Measurements from ENCODE around the gene BCAS3.
"Not testable (repeated sequence)": the region's sequence is repeated elsewhere in the genome, so short reads cannot be mapped to it uniquely, and the experiment has no call there.

BCAS3 gene

DNA sequence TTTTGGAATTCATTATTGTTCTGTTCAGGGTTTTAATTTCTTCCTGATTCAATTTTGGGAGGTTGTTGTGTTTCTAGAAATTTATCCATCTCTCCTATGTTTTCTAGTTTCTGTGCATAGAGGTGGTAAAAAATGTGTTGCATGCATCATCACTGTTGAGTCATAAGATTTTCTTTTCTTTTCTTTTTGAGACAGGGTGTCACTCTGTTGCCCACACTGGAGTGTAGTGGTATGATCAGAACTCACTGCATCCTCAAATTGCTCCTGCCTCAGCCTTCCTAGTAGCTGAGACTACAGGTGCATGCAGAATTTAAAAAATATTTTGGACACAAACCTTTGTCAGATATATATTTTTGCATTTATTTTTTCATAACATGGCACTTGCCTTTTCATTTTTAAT is 184.8 kb downstream of the BCAS3 start:
- Histone ChIP-seq H3K27me3 (ENCODE audit: control insufficient read depth in 1 of 2, insufficient read depth in 2 of 2, low read length in 2 of 2) (no peaks in the 10 kb centered on the region), H3K9ac (ENCODE audit: low read length in 2 of 2) (no peak overlapping the region), H3K4me1 (ENCODE audit: control insufficient read depth, insufficient read depth, low read length) (no peaks in the 10 kb centered on the region), H3K27ac (ENCODE audit: low read length) (no peak overlapping the region), H3K4me3 (ENCODE audit: low read length in 2 of 2) (no peak overlapping the region), H3K9me3 (ENCODE audit: control insufficient read depth in 2 of 2, low read length in 2 of 2) (no peaks in the 10 kb centered on the region), H3K36me3 (ENCODE audit: control insufficient read depth in 2 of 2, insufficient read depth in 2 of 2, low read length in 2 of 2) (no peaks in the 10 kb centered on the region)

GRCh38 chr17:60863892-60864707 is 186.4 kb downstream of the BCAS3 start:
- Histone ChIP-seq H3K9me3 (ENCODE audit: control insufficient read depth in 2 of 2, low read length in 2 of 2) (no peaks in the 10 kb centered on the region), H3K4me3 (ENCODE audit: low read length in 2 of 2) (no peak overlapping the region), H3K9ac (ENCODE audit: low read length in 2 of 2) (no peak overlapping the region), H3K36me3 (ENCODE audit: control insufficient read depth in 2 of 2, insufficient read depth in 2 of 2, low read length in 2 of 2) (no peaks in the 10 kb centered on the region), H3K27me3 (ENCODE audit: control insufficient read depth in 1 of 2, insufficient read depth in 2 of 2, low read length in 2 of 2) (no peaks in the 10 kb centered on the region), H3K4me1 (ENCODE audit: control insufficient read depth, insufficient read depth, low read length) (no peaks in the 10 kb centered on the region), H3K27ac (ENCODE audit: low read length) (no peak overlapping the region)

- H3K9ac ChIP-seq (ENCODE audit: low read length in 2 of 2) = no peak overlapping the region
- H3K4me3 ChIP-seq (ENCODE audit: low read length in 2 of 2) = no peak overlapping the region
- H3K36me3 ChIP-seq (ENCODE audit: control insufficient read depth in 2 of 2, insufficient read depth in 2 of 2, low read length in 2 of 2) = no peaks in the 10 kb centered on the region
- H3K9me3 ChIP-seq (ENCODE audit: control insufficient read depth in 2 of 2, low read length in 2 of 2) = no peaks in the 10 kb centered on the region
- H3K4me1 ChIP-seq (ENCODE audit: control insufficient read depth, insufficient read depth, low read length) = no peaks in the 10 kb centered on the region
- no peaks in the 10 kb centered on the region for H3K27me3 ChIP-seq (ENCODE audit: control insufficient read depth in 1 of 2, insufficient read depth in 2 of 2, low read length in 2 of 2)
- H3K27ac ChIP-seq (ENCODE audit: low read length) = no peak overlapping the region
Measured at GRCh38 chr17:60864708-60865005, 187.0 kb downstream of the BCAS3 start.

- H3K27me3 ChIP-seq (ENCODE audit: control insufficient read depth in 1 of 2, insufficient read depth in 2 of 2, low read length in 2 of 2) = no peaks in the 10 kb centered on the region
- H3K9ac ChIP-seq (ENCODE audit: low read length in 2 of 2) = no peak overlapping the region
- no peak overlapping the region for H3K27ac ChIP-seq (ENCODE audit: low read length)
- no peaks in the 10 kb centered on the region for H3K9me3 ChIP-seq (ENCODE audit: control insufficient read depth in 2 of 2, low read length in 2 of 2)
- H3K36me3 ChIP-seq (ENCODE audit: control insufficient read depth in 2 of 2, insufficient read depth in 2 of 2, low read length in 2 of 2) = no peaks in the 10 kb centered on the region
- no peaks in the 10 kb centered on the region for H3K4me1 ChIP-seq (ENCODE audit: control insufficient read depth, insufficient read depth, low read length)
- no peak overlapping the region for H3K4me3 ChIP-seq (ENCODE audit: low read length in 2 of 2)
Measured at GRCh38 chr17:60874772-60875171, 197.1 kb downstream of the BCAS3 start.

DNA sequence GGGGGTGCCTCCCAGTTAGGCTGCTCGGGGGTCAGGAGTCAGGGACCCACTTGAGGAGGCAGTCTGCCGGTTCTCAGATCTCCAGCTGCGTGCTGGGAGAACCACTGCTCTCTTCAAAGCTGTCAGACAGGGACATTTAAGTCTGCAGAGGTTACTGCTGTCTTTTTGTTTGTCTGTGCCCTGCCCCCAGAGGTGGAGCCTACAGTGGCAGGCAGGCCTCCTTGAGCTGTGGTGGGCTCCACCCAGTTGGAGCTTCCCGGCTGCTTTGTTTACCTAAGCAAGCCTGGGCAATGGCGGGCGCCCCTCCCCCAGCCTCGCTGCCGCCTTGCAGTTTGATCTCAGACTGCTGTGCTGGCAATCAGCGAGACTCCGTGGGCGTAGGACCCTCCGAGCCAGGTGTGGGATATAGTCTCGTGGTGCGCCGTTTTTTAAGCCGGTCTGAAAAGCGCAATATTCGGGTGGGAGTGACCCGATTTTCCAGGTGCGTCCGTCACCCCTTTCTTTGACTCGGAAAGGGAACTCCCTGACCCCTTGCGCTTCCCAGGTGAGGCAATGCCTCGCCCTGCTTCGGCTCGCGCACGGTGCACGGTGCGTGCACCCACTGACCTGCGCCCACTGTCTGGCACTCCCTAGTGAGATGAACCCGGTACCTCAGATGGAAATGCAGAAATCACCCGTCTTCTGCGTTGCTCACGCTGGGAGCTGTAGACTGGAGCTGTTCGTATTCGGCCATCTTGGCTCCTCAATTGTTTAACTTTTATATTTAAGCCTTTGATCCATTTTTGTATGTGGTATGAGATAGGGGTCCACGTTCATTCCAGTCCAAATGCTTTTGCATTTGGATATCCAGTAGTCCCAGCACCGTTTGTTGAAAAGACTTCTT is 209.3 kb downstream of the BCAS3 start:
- H3K4me1 ChIP-seq (ENCODE audit: control insufficient read depth, insufficient read depth, low read length); H3K4me3 ChIP-seq (ENCODE audit: low read length in 2 of 2): not testable (repeated sequence)

DNA sequence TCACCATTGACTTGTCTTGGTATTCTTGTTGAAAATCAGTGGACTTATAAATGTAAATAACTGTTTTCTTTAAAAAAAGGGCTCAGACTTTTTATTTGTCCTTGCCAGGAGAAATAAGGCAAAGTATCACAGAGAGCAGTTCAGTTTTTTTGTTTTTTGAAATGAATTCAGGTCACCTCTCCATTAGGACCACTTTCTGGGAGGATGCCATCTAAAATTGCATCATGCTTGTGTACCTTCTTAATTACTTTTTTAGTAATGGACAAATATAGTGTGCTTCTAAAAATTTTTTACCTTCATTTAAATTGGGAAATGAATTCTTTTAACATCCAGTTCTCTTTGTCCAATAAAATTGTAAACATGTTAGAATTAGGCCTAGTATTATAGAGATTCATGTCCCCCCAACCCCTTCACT is 210.0 kb downstream of the BCAS3 start:
- Histone ChIP-seq H3K27ac (ENCODE audit: low read length) (no peak overlapping the region), H3K27me3 (ENCODE audit: control insufficient read depth in 1 of 2, insufficient read depth in 2 of 2, low read length in 2 of 2) (no peaks in the 10 kb centered on the region), H3K4me1 (ENCODE audit: control insufficient read depth, insufficient read depth, low read length) (no peaks in the 10 kb centered on the region), H3K36me3 (ENCODE audit: control insufficient read depth in 2 of 2, insufficient read depth in 2 of 2, low read length in 2 of 2) (no peaks in the 10 kb centered on the region), H3K4me3 (ENCODE audit: low read length in 2 of 2) (no peak overlapping the region), H3K9me3 (ENCODE audit: control insufficient read depth in 2 of 2, low read length in 2 of 2) (no peaks in the 10 kb centered on the region), H3K9ac (ENCODE audit: low read length in 2 of 2) (no peak overlapping the region)

More for the DNA sequence above, 209.3 kb downstream of the BCAS3 start:
- H3K27me3 ChIP-seq (ENCODE audit: control insufficient read depth in 1 of 2, insufficient read depth in 2 of 2, low read length in 2 of 2); H3K9me3 ChIP-seq (ENCODE audit: control insufficient read depth in 2 of 2, low read length in 2 of 2); H3K36me3 ChIP-seq (ENCODE audit: control insufficient read depth in 2 of 2, insufficient read depth in 2 of 2, low read length in 2 of 2); H3K27ac ChIP-seq (ENCODE audit: low read length); H3K9ac ChIP-seq (ENCODE audit: low read length in 2 of 2): not testable (repeated sequence)

DNA sequence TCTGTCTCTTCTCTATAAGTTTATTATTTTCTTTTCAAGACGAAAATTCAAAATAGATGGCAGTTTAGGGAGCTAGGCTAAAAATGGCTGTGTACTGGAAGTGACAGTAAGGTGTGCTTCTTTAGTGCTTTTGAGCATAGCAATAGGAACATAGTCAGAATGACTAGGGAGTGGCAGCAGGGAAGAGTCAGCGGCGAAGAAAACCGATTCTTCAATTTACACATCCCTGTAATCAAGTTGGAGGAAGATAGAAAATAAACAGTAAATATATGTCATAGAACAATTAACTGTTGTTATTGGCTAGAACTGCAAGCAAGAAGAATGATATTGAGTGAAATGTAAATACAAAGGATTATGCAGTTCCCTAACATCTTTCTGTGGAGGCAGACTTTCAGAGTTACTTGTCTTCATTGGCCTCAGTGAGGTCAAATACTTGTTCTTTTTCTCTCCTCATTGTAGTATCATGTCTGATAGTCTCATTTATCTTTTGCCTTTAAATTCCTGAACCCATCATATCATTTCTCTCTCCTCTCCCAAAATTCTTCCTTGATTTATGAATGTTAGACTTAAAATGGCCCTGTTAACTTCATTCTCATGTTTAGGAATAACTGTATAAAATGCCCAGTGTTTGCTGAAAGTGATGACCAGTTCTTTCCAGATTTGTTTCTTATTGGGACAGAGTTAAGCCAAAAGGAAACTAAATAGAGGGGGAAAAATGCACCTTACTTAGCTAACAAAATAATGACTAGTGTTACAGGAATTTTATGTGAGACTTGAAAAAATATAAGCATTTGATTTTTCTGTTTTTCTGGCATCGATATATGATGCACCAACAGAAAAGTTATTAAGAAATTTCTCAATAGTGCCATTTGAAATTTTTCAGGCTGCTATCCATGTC is 211.4 kb downstream of the BCAS3 start:
- no peaks in the 10 kb centered on the region for H3K4me1 ChIP-seq (ENCODE audit: control insufficient read depth, insufficient read depth, low read length)
- H3K36me3 ChIP-seq (ENCODE audit: control insufficient read depth in 2 of 2, insufficient read depth in 2 of 2, low read length in 2 of 2) = no peaks in the 10 kb centered on the region
- H3K9ac ChIP-seq (ENCODE audit: low read length in 2 of 2) = no peak overlapping the region
- no peak overlapping the region for H3K4me3 ChIP-seq (ENCODE audit: low read length in 2 of 2)
- H3K27ac ChIP-seq (ENCODE audit: low read length) = no peak overlapping the region
- H3K9me3 ChIP-seq (ENCODE audit: control insufficient read depth in 2 of 2, low read length in 2 of 2) = peaks cover 0 to 4% of the 10 kb centered on the region in 2 donors
- no peaks in the 10 kb centered on the region for H3K27me3 ChIP-seq (ENCODE audit: control insufficient read depth in 1 of 2, insufficient read depth in 2 of 2, low read length in 2 of 2)

DNA sequence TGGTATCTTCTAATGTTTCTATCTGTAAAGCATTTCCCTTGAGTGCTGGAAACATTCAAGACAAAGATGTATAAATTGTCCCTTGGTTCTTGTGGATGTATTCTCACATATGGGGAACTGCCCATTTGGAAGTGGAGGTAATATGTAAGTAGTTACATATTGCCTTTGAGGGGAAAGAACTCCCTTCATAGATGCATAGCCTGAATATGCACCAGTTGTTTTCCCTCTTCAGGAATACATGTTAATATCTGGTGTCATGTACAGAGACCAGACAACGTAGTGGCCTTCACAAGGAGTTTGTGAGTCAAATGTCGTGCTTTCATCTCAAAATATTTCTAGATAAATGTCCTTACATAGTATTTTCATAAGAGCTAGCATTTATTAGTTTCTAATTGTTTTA is 213.5 kb downstream of the BCAS3 start:
- Histone ChIP-seq H3K9ac (ENCODE audit: low read length in 2 of 2) (no peak overlapping the region), H3K9me3 (ENCODE audit: control insufficient read depth in 2 of 2, low read length in 2 of 2) (peaks cover 0 to 4% of the 10 kb centered on the region in 2 donors), H3K4me3 (ENCODE audit: low read length in 2 of 2) (no peak overlapping the region), H3K27ac (ENCODE audit: low read length) (no peak overlapping the region), H3K4me1 (ENCODE audit: control insufficient read depth, insufficient read depth, low read length) (no peaks in the 10 kb centered on the region), H3K36me3 (ENCODE audit: control insufficient read depth in 2 of 2, insufficient read depth in 2 of 2, low read length in 2 of 2) (no peaks in the 10 kb centered on the region), H3K27me3 (ENCODE audit: control insufficient read depth in 1 of 2, insufficient read depth in 2 of 2, low read length in 2 of 2) (no peaks in the 10 kb centered on the region)

GRCh38 chr17:60893475-60893874 is 215.8 kb downstream of the BCAS3 start:
- Histone ChIP-seq H3K9ac (ENCODE audit: low read length in 2 of 2) (no peak overlapping the region), H3K9me3 (ENCODE audit: control insufficient read depth in 2 of 2, low read length in 2 of 2) (peaks cover 0 to 4% of the 10 kb centered on the region in 2 donors), H3K36me3 (ENCODE audit: control insufficient read depth in 2 of 2, insufficient read depth in 2 of 2, low read length in 2 of 2) (no peaks in the 10 kb centered on the region), H3K4me1 (ENCODE audit: control insufficient read depth, insufficient read depth, low read length) (no peaks in the 10 kb centered on the region), H3K4me3 (ENCODE audit: low read length in 2 of 2) (no peak overlapping the region), H3K27ac (ENCODE audit: low read length) (no peak overlapping the region), H3K27me3 (ENCODE audit: control insufficient read depth in 1 of 2, insufficient read depth in 2 of 2, low read length in 2 of 2) (no peaks in the 10 kb centered on the region)

DNA sequence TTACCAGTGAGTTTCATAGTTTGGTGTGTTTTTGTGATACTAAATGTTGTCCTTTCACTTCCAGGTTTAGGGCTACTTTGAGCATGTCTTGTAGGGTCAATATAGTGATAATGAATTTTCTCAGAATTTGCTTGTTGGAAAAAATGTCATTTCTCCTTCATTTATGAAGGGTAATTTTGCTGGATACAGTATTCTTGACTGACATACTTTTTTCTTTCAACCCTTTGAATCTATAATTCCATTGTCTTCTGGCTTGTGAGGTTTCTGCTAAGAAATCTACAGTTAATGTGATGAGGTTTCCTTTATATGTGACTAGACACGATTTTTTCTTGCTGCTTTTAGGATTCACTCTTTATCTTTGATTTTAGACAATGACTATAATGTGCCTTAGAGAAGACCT is 219.3 kb downstream of the BCAS3 start:
- H3K27ac ChIP-seq (ENCODE audit: low read length) = no peak overlapping the region
- no peak overlapping the region for H3K9ac ChIP-seq (ENCODE audit: low read length in 2 of 2)
- H3K9me3 ChIP-seq (ENCODE audit: control insufficient read depth in 2 of 2, low read length in 2 of 2) = peaks cover 0 to 4% of the 10 kb centered on the region in 2 donors
- no peaks in the 10 kb centered on the region for H3K4me1 ChIP-seq (ENCODE audit: control insufficient read depth, insufficient read depth, low read length)
- no peaks in the 10 kb centered on the region for H3K27me3 ChIP-seq (ENCODE audit: control insufficient read depth in 1 of 2, insufficient read depth in 2 of 2, low read length in 2 of 2)
- no peaks in the 10 kb centered on the region for H3K36me3 ChIP-seq (ENCODE audit: control insufficient read depth in 2 of 2, insufficient read depth in 2 of 2, low read length in 2 of 2)
- H3K4me3 ChIP-seq (ENCODE audit: low read length in 2 of 2) = no peak overlapping the region
